SK-N-SH (cell line): ENCODE measurements around the gene ZSCAN12. TPM values are rescaled to one million over a fixed set of nuclear protein-coding genes. Genes with fewer than 3 reads are reported as not detected.

Experiments used
- CTCF ChIA-PET: fragments of 300-600, 350-600 bp; formaldehyde crosslinking; extraction: SDS; loops from one replicate; lab custom pipeline; 2021; lab: Yijun Ruan, JAX
- POLR2A ChIA-PET: fragments of 350-600 bp; sonication (Branson Sonifier 250); formaldehyde crosslinking; extraction: SDS; loops from one replicate; lab custom pipeline; 2020; ENCODE audit warnings: antibody characterized with exemption, inconsistent platforms; lab: Yijun Ruan, JAX
- DNase-seq: peaks from one replicate; pipeline ENCODE4 v3.0.0; 2012
- H2AFZ ChIP-seq: fragments of 200-600 bp; sonication (generic); 2 replicates; pipeline ENCODE4 v1.8.1; 2016; ENCODE audit warnings: antibody characterized with exemption, mild to moderate bottlenecking, low read depth
- H3F3A ChIP-seq: fragments of 200-600 bp; sonication (generic); replicated peaks from 2 replicates; pipeline ENCODE3; 2016; ENCODE audit warnings: antibody characterized with exemption, mild to moderate bottlenecking; ENCODE audit not compliant: insufficient read depth
- H3K27ac ChIP-seq, 2 experiments: fragments of 200-500 bp in 1 of 2; fragments of 200-600 bp in 1 of 2; sonication (Bioruptor generic) in 1 of 2; sonication (generic), shearing (Covaris generic) in 1 of 2; 2 replicates each; pipeline versions ENCODE4 v1.5.1 to v1.6.1; 2014 to 2016; ENCODE audit warnings: low read depth in 2 of 2, inconsistent platforms in 1 of 2, low read length in 1 of 2, mild to moderate bottlenecking in 1 of 2, mixed read lengths in 1 of 2
- H3K27me3 ChIP-seq: fragments of 200-600 bp; sonication (generic), shearing (Covaris generic); 2 replicates; pipeline ENCODE4 v1.6.1; 2016; ENCODE audit warnings: mixed run types; ENCODE audit not compliant: insufficient read depth
- H3K36me3 ChIP-seq, 2 experiments: fragments of 200-500 bp in 1 of 2; fragments of 200-600 bp in 1 of 2; sonication (Bioruptor generic) in 1 of 2; sonication (generic) in 1 of 2; replicated peaks in 1 of 2; 2 replicates each; pipeline versions ENCODE3 to v1.5.1; 2014 to 2016; ENCODE audit warnings: low read length in 1 of 2, mild to moderate bottlenecking in 1 of 2; ENCODE audit not compliant: insufficient read depth in 2 of 2, control insufficient read depth in 1 of 2
- H3K4me1 ChIP-seq, 2 experiments: fragments of 200-500 bp in 1 of 2; fragments of 200-600 bp in 1 of 2; sonication (Bioruptor generic) in 1 of 2; sonication (generic), shearing (Covaris generic) in 1 of 2; 2 replicates each; pipeline versions ENCODE4 v1.5.1 to v1.6.1; 2014 to 2016; ENCODE audit warnings: low read depth in 1 of 2, low read length in 1 of 2, mixed run types in 1 of 2; ENCODE audit not compliant: insufficient read depth in 2 of 2, control insufficient read depth in 1 of 2
- H3K4me2 ChIP-seq: fragments of 200-600 bp; sonication (generic), shearing (Covaris generic); 2 replicates; pipeline ENCODE4 v1.6.1; 2017; ENCODE audit warnings: mixed run types
- H3K4me3 ChIP-seq, 2 experiments: fragments of 200-500 bp in 1 of 2; fragments of 200-600 bp in 1 of 2; sonication (Bioruptor generic) in 1 of 2; sonication (generic), shearing (Covaris generic) in 1 of 2; 2 replicates each; pipeline versions ENCODE4 v1.5.1 to v1.8.1; 2014 to 2016; ENCODE audit warnings: low read depth in 2 of 2, inconsistent platforms in 1 of 2, low read length in 1 of 2, mild to moderate bottlenecking in 1 of 2, mixed read lengths in 1 of 2, moderate library complexity in 1 of 2
- H3K79me2 ChIP-seq: fragments of 200-600 bp; sonication (generic); 2 replicates; pipeline ENCODE4 v1.8.1; 2017; ENCODE audit warnings: mild to moderate bottlenecking; ENCODE audit not compliant: insufficient read depth
- H3K9ac ChIP-seq: fragments of 200-600 bp; sonication (generic); 2 replicates; pipeline ENCODE4 v1.6.1; 2017; ENCODE audit warnings: mixed run types
- H3K9me2 ChIP-seq: fragments of 200-600 bp; sonication (generic); 2 replicates; pipeline ENCODE4 v1.6.1; 2017; ENCODE audit warnings: mixed run types
- H3K9me3 ChIP-seq: fragments of 200-600 bp; sonication (generic); 2 replicates; pipeline ENCODE4 v1.6.1; 2017; ENCODE audit warnings: mixed run types, mild to moderate bottlenecking, moderate library complexity
- H4K20me1 ChIP-seq: fragments of 200-600 bp; sonication (generic); 2 replicates; pipeline ENCODE4 v1.6.1; 2017; ENCODE audit warnings: mild to moderate bottlenecking, mixed run types; ENCODE audit not compliant: insufficient read depth
- CTCF ChIP-seq: fragments of 200-600 bp; sonication (generic); IDR thresholded peaks from 2 replicates; pipeline ENCODE4 v1.6.1; 2017; ENCODE audit warnings: antibody characterized with exemption, mild to moderate bottlenecking, moderate library complexity
- ELF1 ChIP-seq: IDR thresholded peaks from 2 replicates; pipeline ENCODE4 v1.4.0; 2012
- MXI1 ChIP-seq: IDR thresholded peaks from 2 replicates; pipeline ENCODE4 v1.6.1; 2012; ENCODE audit warnings: mild to moderate bottlenecking, low read depth, low read length, improper control_type of control experiment
- RAD21 ChIP-seq: IDR thresholded peaks from 2 replicates; pipeline ENCODE4 v1.6.1; 2012; ENCODE audit warnings: mild to moderate bottlenecking, low read length
- REST ChIP-seq: IDR thresholded peaks from 2 replicates; pipeline ENCODE4 v1.6.1; 2012; ENCODE audit warnings: mild to moderate bottlenecking, low read depth, low read length, moderate library complexity
- RFX5 ChIP-seq: IDR thresholded peaks from 2 replicates; pipeline ENCODE4 v1.6.1; 2012; ENCODE audit warnings: mild to moderate bottlenecking, improper control_type of control experiment, low read length
- SMC3 ChIP-seq: IDR thresholded peaks from 2 replicates; pipeline ENCODE4 v1.6.1; 2012; ENCODE audit warnings: low read depth, low read length, improper control_type of control experiment
- TCF12 ChIP-seq: IDR thresholded peaks from 2 replicates; pipeline ENCODE4 v1.4.0; 2012
- USF1 ChIP-seq: IDR thresholded peaks from 2 replicates; pipeline ENCODE4 v1.4.0; 2012; ENCODE audit warnings: low read depth, borderline replicate concordance
- ZBTB33 ChIP-seq: IDR thresholded peaks from 2 replicates; pipeline ENCODE4 v1.4.0; 2012; ENCODE audit warnings: low read depth, borderline replicate concordance
- polyA plus RNA-seq, 3 experiments: library from polyadenylated mRNA; depleted of rRNA; stranded (reverse); fragments of >200 nt; gene quantifications; 2 replicates each; pipeline ENCODE4 v1.2.3, GENCODE V29; 2012

Gene ZSCAN12
- polyA plus RNA-seq, 1 of the 3 experiments (the other 2 are of a cell fraction): 1.6 TPM

GRCh38 chr6:28424163-28424562 is 24.6 kb upstream of the ZSCAN12 start:
- no peak overlapping the region for H2AFZ ChIP-seq
- no peak for TF ChIP-seq RFX5
- TF ChIP-seq SMC3: no peak
- TF ChIP-seq RAD21: no peak
- no peak for TF ChIP-seq ZBTB33
- no peak for TF ChIP-seq USF1
- TF ChIP-seq CTCF: no peak
- TF ChIP-seq MXI1: no peak
- TF ChIP-seq TCF12: no peak
- no peak for TF ChIP-seq ELF1
- no peak for TF ChIP-seq REST
- no peak overlapping the region for H3K4me3 ChIP-seq
- H3K79me2 ChIP-seq: no peaks in the 10 kb centered on the region
- no peaks in the 10 kb centered on the region for H4K20me1 ChIP-seq
- H3F3A ChIP-seq: no peaks in the 10 kb centered on the region
- ChIA-PET POLR2A (no interaction called here), CTCF (no interaction called here)
- H3K4me2 ChIP-seq: no peak overlapping the region
- peaks cover 12 to 41% of the 10 kb centered on the region in 2 experiments for H3K36me3 ChIP-seq
- H3K9me3 ChIP-seq: no peaks in the 10 kb centered on the region
- no peak for DNase-seq
- no peaks in the 10 kb centered on the region for H3K9me2 ChIP-seq
- no peaks in the 10 kb centered on the region for H3K4me1 ChIP-seq
- H3K27me3 ChIP-seq: no peaks in the 10 kb centered on the region
- no peak overlapping the region for H3K9ac ChIP-seq
- H3K27ac ChIP-seq: no peak overlapping the region
